Measurements from ENCODE around the gene MSN.

MSN gene

DNA sequence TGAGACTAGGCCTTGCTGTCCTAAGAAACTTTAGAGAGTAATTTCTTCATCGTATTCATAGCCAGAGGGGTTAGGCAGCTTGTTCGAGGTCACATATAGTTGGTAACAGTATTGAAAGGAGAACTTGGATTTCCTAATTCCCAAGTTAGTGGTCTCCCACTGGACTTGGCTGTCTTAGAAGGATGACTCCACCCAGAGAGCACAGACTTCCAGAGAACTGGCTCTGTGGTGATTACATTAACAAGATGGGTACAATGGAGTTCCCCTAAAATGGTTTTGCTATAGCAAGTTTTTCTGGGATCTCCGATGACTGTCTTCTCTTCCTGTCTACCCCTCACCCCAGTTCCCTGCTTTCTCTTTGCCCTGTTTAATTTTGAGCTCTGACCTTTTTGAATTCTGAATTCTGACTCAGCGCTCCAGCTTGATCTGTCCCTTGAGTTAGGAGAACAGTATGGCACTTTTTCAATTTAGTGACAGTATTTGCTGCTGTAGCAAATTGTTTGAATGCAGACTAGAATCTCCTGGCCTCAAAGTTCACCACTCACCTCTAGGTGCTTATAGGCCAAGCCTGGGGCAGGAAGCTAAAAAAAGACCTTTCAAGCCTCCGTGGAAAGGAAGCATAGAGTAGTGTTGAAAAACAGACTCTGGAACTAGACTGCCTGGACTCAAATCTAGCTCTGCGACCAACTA is 6.9 kb downstream of the MSN start:
- DNase-seq: no peak

GRCh38 chrX:65677954-65678469 is 10.6 kb downstream of the MSN start:
- DNase-seq: no peak

DNA sequence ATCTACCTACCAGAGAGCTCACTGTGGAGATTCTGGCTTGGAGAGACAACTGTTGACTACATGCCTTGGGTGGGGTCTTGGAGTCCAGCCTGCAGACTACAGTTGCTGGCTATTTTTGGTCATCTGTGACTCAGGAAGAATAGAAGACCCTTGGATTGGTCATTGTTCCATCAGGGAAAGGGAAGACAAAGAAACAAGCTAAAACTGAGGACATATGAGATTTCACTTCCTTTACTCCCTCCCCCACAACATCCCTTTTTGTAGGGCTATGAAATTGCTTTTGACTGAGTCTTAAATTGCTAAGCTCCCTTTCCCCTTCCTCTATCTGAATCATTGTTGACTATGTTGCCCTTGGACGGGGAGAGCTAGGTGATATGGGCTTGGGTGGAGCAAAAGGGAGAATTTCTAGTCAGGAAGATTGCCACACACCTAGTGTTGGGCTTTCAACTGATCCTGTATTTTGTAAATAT is 11.7 kb downstream of the MSN start:
- DNase-seq: no peak

GRCh38 chrX:65681810-65682209 is 14.4 kb downstream of the MSN start:
- no peak for DNase-seq

DNA sequence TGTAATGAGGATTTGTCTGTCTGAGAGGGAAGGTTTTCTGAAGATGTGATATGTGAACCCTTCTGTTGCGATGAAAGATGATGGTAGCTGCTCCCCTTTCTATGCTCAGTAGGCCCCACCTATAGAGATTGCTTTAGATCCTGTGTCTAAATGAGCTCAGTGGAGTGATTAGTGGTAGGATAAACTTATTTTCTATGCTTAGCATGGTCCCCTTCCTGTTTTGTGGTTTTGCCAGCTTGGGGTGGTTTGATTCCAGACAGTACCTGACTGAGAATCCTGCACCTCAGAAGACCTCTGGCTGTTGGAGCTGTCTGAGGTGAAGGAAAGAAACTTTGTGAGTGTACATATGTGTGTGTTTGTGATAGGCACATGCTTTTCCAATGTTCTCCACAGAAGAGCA is 17.7 kb downstream of the MSN start:
- no peak for DNase-seq

- no peak for DNase-seq
These were observed 18.8 kb downstream of the MSN start for GRCh38 chrX:65686236-65686635.

DNA sequence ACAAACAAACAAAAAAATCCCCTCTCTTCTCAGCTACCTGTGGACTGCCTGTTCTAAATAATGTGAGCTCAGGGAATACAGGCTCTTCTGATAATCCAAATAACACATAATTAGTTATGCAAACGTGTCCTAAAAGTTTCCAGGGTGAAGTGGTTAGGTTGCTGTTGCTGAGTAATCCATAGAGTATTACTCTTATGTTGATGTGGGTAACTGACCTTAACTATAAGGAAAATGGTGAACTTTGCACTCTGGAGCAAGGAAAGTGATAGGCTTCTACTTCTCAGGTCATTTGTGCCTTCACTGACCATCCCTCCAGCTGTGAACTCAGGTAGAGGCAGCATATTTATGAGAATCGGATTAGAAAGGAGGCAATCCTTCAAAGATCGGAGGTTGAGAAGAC is 19.9 kb downstream of the MSN start:
- no peak for DNase-seq

DNA sequence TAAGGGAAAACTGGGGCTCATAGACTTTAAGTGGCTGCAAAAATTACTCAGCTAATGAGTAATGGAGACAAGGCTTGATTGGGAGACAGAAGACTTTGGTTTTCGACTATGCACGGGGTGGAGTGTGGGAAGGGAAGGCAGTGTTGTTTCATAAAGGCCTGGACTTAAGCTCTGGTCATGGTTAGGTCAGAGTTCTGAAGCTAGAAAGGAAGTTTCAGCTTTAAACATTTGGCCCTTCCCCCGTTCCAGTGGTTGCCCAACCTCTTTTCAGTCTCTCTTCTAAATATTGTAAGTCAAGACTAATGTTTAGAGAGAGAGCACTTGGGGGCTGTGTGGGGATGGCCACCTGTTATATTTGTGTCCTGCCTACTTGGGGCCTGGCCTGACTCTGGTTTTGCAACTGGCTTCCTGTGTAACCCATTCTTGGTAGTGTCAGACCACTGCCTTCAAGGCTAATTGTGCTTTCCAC is 21.0 kb downstream of the MSN start:
- no peak for DNase-seq

DNA sequence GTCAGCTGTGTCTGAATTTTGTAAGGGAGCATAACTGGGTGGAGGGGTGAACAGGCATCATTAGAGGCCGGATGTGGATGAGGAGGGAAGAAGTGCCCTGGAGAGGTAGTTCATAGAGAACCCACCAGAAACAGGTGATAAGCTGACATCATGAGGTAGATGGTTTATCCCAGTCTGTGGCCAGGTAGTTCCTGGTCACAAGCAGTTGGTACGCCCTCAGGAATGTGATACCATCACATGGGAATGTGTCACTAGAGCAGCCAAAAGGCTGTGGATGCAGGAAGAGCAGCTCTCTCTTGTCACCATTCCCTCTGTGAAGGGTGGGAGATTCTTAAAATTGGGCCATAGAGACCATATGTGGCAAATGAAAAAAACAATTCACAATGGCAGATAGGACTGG is 21.9 kb downstream of the MSN start:
- no peak for DNase-seq

GRCh38 chrX:65690057-65690855 is 22.8 kb downstream of the MSN start:
- no peak for DNase-seq

- DNase-seq: no peak
These were observed 28.5 kb downstream of the MSN start for GRCh38 chrX:65695849-65696449.

GRCh38 chrX:65696613-65697012 is 29.2 kb downstream of the MSN start:
- no peak for DNase-seq

GRCh38 chrX:65697211-65697641 is 29.8 kb downstream of the MSN start:
- DNase-seq: no peak

- DNase-seq: peak; percentile 85
These were observed 30.7 kb downstream of the MSN start for GRCh38 chrX:65697915-65698796.

GRCh38 chrX:65702956-65703355 is 35.5 kb downstream of the MSN start:
- no peak for DNase-seq

DNA sequence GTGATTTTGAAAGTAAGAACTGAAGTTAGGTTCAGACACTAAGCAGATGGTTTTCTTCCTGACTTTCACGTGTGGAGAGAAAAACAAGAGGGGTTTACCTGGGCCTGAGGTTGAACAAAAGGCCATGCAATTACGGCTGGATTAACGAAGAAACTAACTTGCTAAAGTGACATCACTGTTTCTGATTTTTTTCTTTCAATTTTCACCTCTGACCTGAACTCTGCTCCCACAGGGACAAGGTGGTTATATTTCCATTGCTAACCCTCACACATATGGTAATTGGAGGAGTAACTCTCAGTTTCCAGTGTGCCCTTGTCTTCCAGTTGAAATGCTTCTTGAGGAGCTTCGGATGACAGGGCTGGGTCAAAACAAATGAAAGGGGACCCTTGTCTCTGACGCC is 38.0 kb downstream of the MSN start:
- DNase-seq: no peak

GRCh38 chrX:65706041-65706828 is 38.8 kb downstream of the MSN start:
- peak; percentile 76 for DNase-seq

GRCh38 chrX:65707151-65707550 is 39.7 kb downstream of the MSN start:
- no peak for DNase-seq

GRCh38 chrX:65712005-65712806 is 44.8 kb downstream of the MSN start:
- DNase-seq: no peak

GRCh38 chrX:65718538-65718937 is 51.1 kb downstream of the MSN start:
- no peak for DNase-seq
